H1 (cell line): Measurements from ENCODE around the gene GPR42. TPM values are rescaled to one million over a fixed set of nuclear protein-coding genes. Genes with fewer than 3 reads are reported as not detected.

Experiments used
- CTCF ChIA-PET: fragments of 300-600 bp; sonication (Branson Sonifier 250); formaldehyde crosslinking; loops from one replicate; lab custom pipeline; 2021; ENCODE audit not compliant: partially characterized antibody; lab: Charles Lee
- POLR2A ChIA-PET: fragments of 300-600 bp; sonication (Branson Sonifier 250); formaldehyde crosslinking; loops from one replicate; lab custom pipeline; 2021; ENCODE audit warnings: inconsistent platforms; ENCODE audit not compliant: partially characterized antibody; lab: Charles Lee
- DNase-seq, 2 experiments: peaks; one replicate each; pipeline versions ENCODE4 v3.0.0 to v3.0.0-alpha.2; 2010 to 2022; ENCODE audit warnings: low spot score in 2 of 2, low read depth in 1 of 2, mixed read lengths in 1 of 2
- FAIRE-seq: peaks from 2 replicates; lab custom pipeline; 2011; peaks lifted over from hg19 to GRCh38; lab: Jason Lieb, UNC
- H2AFZ ChIP-seq: 2 replicates; pipeline ENCODE4 v1.8.1; 2012; ENCODE audit warnings: low read length, inconsistent platforms
- H2AK5ac ChIP-seq: 2 replicates; pipeline ENCODE4 v1.6.1; 2013; ENCODE audit warnings: low read depth, low read length
- H2BK120ac ChIP-seq: replicated peaks from 2 replicates; pipeline ENCODE3; 2013; ENCODE audit warnings: low read depth, low read length, inconsistent platforms
- H2BK12ac ChIP-seq: 2 replicates; pipeline ENCODE4 v1.6.1; 2013; ENCODE audit warnings: low read depth, low read length
- H2BK15ac ChIP-seq: 2 replicates; pipeline ENCODE4 v1.6.1; 2013; ENCODE audit warnings: low read length
- H2BK20ac ChIP-seq: 2 replicates; pipeline ENCODE4 v1.6.1; 2013; ENCODE audit warnings: low read length
- H2BK5ac ChIP-seq: 2 replicates; pipeline ENCODE4 v1.6.1; 2013; ENCODE audit warnings: low read depth, low read length
- H3K14ac ChIP-seq: 2 replicates; pipeline ENCODE4 v1.6.1; 2013; ENCODE audit warnings: inconsistent platforms; ENCODE audit not compliant: insufficient read length
- H3K18ac ChIP-seq: 2 replicates; pipeline ENCODE4 v1.6.1; 2013; ENCODE audit warnings: low read length; ENCODE audit errors: extremely low read depth
- H3K23ac ChIP-seq: 2 replicates; pipeline ENCODE4 v1.6.1; 2013; ENCODE audit warnings: inconsistent platforms; ENCODE audit not compliant: insufficient read length
- H3K23me2 ChIP-seq: 2 replicates; pipeline ENCODE4 v1.6.1; 2013; ENCODE audit warnings: low read depth, low read length
- H3K27ac ChIP-seq: 2 replicates; pipeline ENCODE4 v1.6.1; 2011; ENCODE audit warnings: low read depth, low read length, inconsistent platforms
- H3K27me3 ChIP-seq, 4 experiments: replicated peaks in 1 of 4; 1 replicate in 1 of 4; 2 replicates in 3 of 4; pipeline versions ENCODE4 v1.6.1 to v1.8.1; 2011 to 2013; ENCODE audit warnings: low read length in 3 of 4, mild to moderate bottlenecking in 3 of 4, inconsistent platforms in 2 of 4, mixed read lengths in 2 of 4, moderate library complexity in 1 of 4; ENCODE audit not compliant: control insufficient read depth in 3 of 4, insufficient read depth in 3 of 4; ENCODE audit errors: extremely low read depth in 1 of 4
- H3K36me3 ChIP-seq, 4 experiments: 2 replicates each; pipeline versions ENCODE4 v1.6.1 to v1.8.1; 2011 to 2013; ENCODE audit warnings: mild to moderate bottlenecking in 4 of 4, low read length in 3 of 4, moderate library complexity in 2 of 4, control low read depth in 1 of 4, inconsistent platforms in 1 of 4; ENCODE audit not compliant: insufficient read depth in 4 of 4, control insufficient read depth in 2 of 4
- H3K4ac ChIP-seq: replicated peaks from 2 replicates; pipeline ENCODE3; 2013; ENCODE audit warnings: low read length, low read depth, mixed read lengths, inconsistent platforms; ENCODE audit not compliant: insufficient read length
- H3K4me1 ChIP-seq, 4 experiments: replicated peaks in 1 of 4; 1 replicate in 1 of 4; 2 replicates in 3 of 4; pipeline versions ENCODE4 v1.6.1 to v1.8.1; 2011 to 2013; ENCODE audit warnings: low read length in 3 of 4, inconsistent platforms in 2 of 4, mixed read lengths in 1 of 4; ENCODE audit not compliant: insufficient read depth in 4 of 4, control insufficient read depth in 3 of 4
- H3K4me2 ChIP-seq, 2 experiments: 2 replicates each; pipeline versions ENCODE4 v1.6.1 to v1.8.1; 2011 to 2013; ENCODE audit warnings: low read depth in 2 of 2, low read length in 2 of 2, control low read depth in 1 of 2, inconsistent platforms in 1 of 2, mild to moderate bottlenecking in 1 of 2; ENCODE audit not compliant: insufficient read depth in 1 of 2
- H3K4me3 ChIP-seq, 4 experiments: fragments of 200-600, 300-600 bp in 1 of 4; sonication (generic), shearing (Covaris generic), sonication (Bioruptor Twin) in 1 of 4; 2 replicates each; pipeline versions ENCODE4 v1.5.1 to v1.8.1; 2011 to 2016; ENCODE audit warnings: low read length in 4 of 4, low read depth in 3 of 4, control low read depth in 2 of 4, inconsistent platforms in 2 of 4, mild to moderate bottlenecking in 2 of 4, mixed read lengths in 1 of 4, moderate library complexity in 1 of 4; ENCODE audit not compliant: insufficient read depth in 2 of 4; ENCODE audit errors: extremely low read depth in 1 of 4
- H3K56ac ChIP-seq: replicated peaks from 2 replicates; pipeline ENCODE3; 2013; ENCODE audit warnings: low read depth, mild to moderate bottlenecking, mixed read lengths, low read length, inconsistent platforms; ENCODE audit not compliant: insufficient read length
- H3K79me1 ChIP-seq: 2 replicates; pipeline ENCODE4 v1.6.1; 2013; ENCODE audit warnings: low read depth, low read length, control low read depth
- H3K79me2 ChIP-seq, 2 experiments: 2 replicates each; pipeline versions ENCODE4 v1.6.1 to v1.8.1; 2012 to 2013; ENCODE audit warnings: low read length in 2 of 2, mild to moderate bottlenecking in 2 of 2, inconsistent platforms in 1 of 2; ENCODE audit not compliant: insufficient read depth in 2 of 2, control insufficient read depth in 1 of 2
- H3K9ac ChIP-seq, 4 experiments: replicated peaks in 1 of 4; 1 replicate in 1 of 4; 2 replicates in 3 of 4; pipeline versions ENCODE4 v1.6.1 to v1.8.1; 2011 to 2013; ENCODE audit warnings: low read depth in 3 of 4, low read length in 3 of 4, control low read depth in 2 of 4, mild to moderate bottlenecking in 2 of 4, moderate library complexity in 2 of 4, inconsistent platforms in 1 of 4; ENCODE audit errors: extremely low read depth in 1 of 4
- H3K9me3 ChIP-seq, 2 experiments: 2 replicates each; pipeline versions ENCODE4 v1.6.1 to v1.8.1; 2012 to 2013; ENCODE audit warnings: mild to moderate bottlenecking in 2 of 2, moderate library complexity in 2 of 2, control low read depth in 1 of 2, inconsistent platforms in 1 of 2, low read depth in 1 of 2, low read length in 1 of 2, mixed read lengths in 1 of 2; ENCODE audit not compliant: insufficient read depth in 2 of 2
- H4K20me1 ChIP-seq, 2 experiments: replicated peaks in 1 of 2; 2 replicates each; pipeline versions ENCODE3 to v1.8.1; 2011 to 2013; ENCODE audit warnings: inconsistent platforms in 2 of 2, low read length in 2 of 2, mild to moderate bottlenecking in 1 of 2; ENCODE audit not compliant: insufficient read depth in 2 of 2, control insufficient read depth in 1 of 2
- H4K5ac ChIP-seq: 2 replicates; pipeline ENCODE4 v1.6.1; 2013; ENCODE audit warnings: low read length, low read depth, mixed read lengths, inconsistent platforms; ENCODE audit not compliant: insufficient read length
- H4K8ac ChIP-seq: 2 replicates; pipeline ENCODE4 v1.8.0; 2013; ENCODE audit warnings: mild to moderate bottlenecking, moderate library complexity, low read length, inconsistent platforms; ENCODE audit not compliant: insufficient read depth; ENCODE audit errors: extremely low read depth
- H4K91ac ChIP-seq: replicated peaks from 2 replicates; pipeline ENCODE3; 2013; ENCODE audit warnings: low read length, mixed read lengths, inconsistent platforms; ENCODE audit not compliant: insufficient read length
- ASH2L ChIP-seq: fragments of 200-600, 300-600 bp; sonication (generic); IDR thresholded peaks from one replicate; pipeline ENCODE4 v1.7.1; 2017; ENCODE audit warnings: low read length
- CTCF ChIP-seq, 3 experiments: IDR thresholded peaks; 1 replicate in 2 of 3; 2 replicates in 1 of 3; pipeline versions ENCODE4 v1.5.1 to v1.6.1; 2011; ENCODE audit warnings: low read length in 3 of 3, mild to moderate bottlenecking in 3 of 3, inconsistent platforms in 2 of 3, low read depth in 1 of 3, moderate library complexity in 1 of 3; ENCODE audit not compliant: insufficient read depth in 1 of 3; ENCODE audit errors: control extremely low read depth in 1 of 3
- E2F6 ChIP-seq: IDR thresholded peaks from 2 replicates; pipeline ENCODE4 v1.6.1; 2012; ENCODE audit warnings: inconsistent platforms
- NANOG ChIP-seq: IDR thresholded peaks from 2 replicates; pipeline ENCODE4 v1.6.1; 2011; ENCODE audit warnings: low read length, low read depth, mild to moderate bottlenecking, inconsistent platforms; ENCODE audit not compliant: insufficient read depth, poor library complexity, severe bottlenecking
- SIRT6 ChIP-seq: IDR thresholded peaks from one replicate; pipeline ENCODE4 v1.7.1; 2012; ENCODE audit warnings: low read length, inconsistent platforms
- TAF7 ChIP-seq: optimal IDR thresholded peaks from 2 replicates; pipeline ENCODE3; 2011; ENCODE audit warnings: low read depth, mild to moderate bottlenecking, inconsistent platforms, low read length, moderate library complexity, borderline replicate concordance
- TEAD4 ChIP-seq: IDR thresholded peaks from 2 replicates; pipeline ENCODE4 v1.6.1; 2012; ENCODE audit warnings: low read depth, low read length, inconsistent platforms, mixed read lengths
- YY1 ChIP-seq: IDR thresholded peaks from 2 replicates; pipeline ENCODE4 v1.6.1; 2011; ENCODE audit warnings: low read depth, mild to moderate bottlenecking, low read length
- WGBS, 2 experiments: shearing (Covaris generic) in 1 of 2; methylation state at CpG; one replicate each; pipeline versions ENCODE4 v1.1.6 to v1.1.7; 2013 to 2015; ENCODE audit warnings: low lambda C conversion rate in 2 of 2, mixed read lengths in 2 of 2, inconsistent platforms in 1 of 2, low coverage in 1 of 2, missing lambda C conversion rate in 1 of 2; ENCODE audit not compliant: insufficient replicate concordance in 2 of 2, insufficient coverage in 1 of 2, insufficient read length in 1 of 2; ENCODE audit errors: extremely low coverage in 1 of 2, missing lambda C conversion rate in 1 of 2; 5-methylcytosine and 5-hydroxymethylcytosine counted together
- polyA plus RNA-seq, 7 experiments: library from polyadenylated mRNA; depleted of rRNA in 3 of 7; stranded (reverse) in 5 of 7; unstranded in 2 of 7; fragments of >200 nt in 5 of 7; fragments of 200-250 nt in 2 of 7; gene quantifications; 1 replicate in 5 of 7; 2 replicates in 1 of 7; 4 replicates in 1 of 7; pipeline versions ENCODE4 v1.2.1 to v1.2.3, GENCODE V29; 2011 to 2013; ENCODE audit warnings: missing spikeins in 2 of 7, mixed read lengths in 2 of 7
- total RNA-seq: library from RNA; stranded (reverse); fragmentation: NEBNext Ultra II Directional; extraction: Animal tissue kit (Norgen Biotek cat#: 25700); gene quantifications from 2 replicates; pipeline ENCODE4 v1.2.1, GENCODE V29; 2021

GPR42 gene
- total and polyA plus RNA-seq, 2 of the 8 experiments (the other 6 are each of a cell fraction or from before 2014, with no cell fraction given): not detected

GRCh38 chr19:35398570-35398969 lies 27.7 kb downstream of the GPR42 start:
- Histone ChIP-seq H2BK5ac (no peak overlapping the region), H2AK5ac (no peak overlapping the region), H3K9me3 (no peaks in the 10 kb centered on the region), H4K91ac (no peak overlapping the region), H3K79me1 (no peaks in the 10 kb centered on the region), H3K9ac (no peak overlapping the region), H3K14ac (no peak overlapping the region), H2BK12ac (no peak overlapping the region), H3K79me2 (no peaks in the 10 kb centered on the region), H3K27me3 (no peaks in the 10 kb centered on the region; a peak in 1 of 7 replicates), H4K20me1 (no peaks in the 10 kb centered on the region), H2BK120ac (no peak overlapping the region), H3K23me2 (no peaks in the 10 kb centered on the region), H2BK15ac (no peak overlapping the region), H3K4ac (no peak overlapping the region), H4K5ac (no peak overlapping the region), H3K18ac (no peak overlapping the region), H3K4me3 (no peak overlapping the region), H2BK20ac (no peak overlapping the region), H3K4me2 (no peak overlapping the region), H3K36me3 (no peaks in the 10 kb centered on the region; a peak in 1 of 8 replicates), H3K23ac (no peak overlapping the region), H3K27ac (no peak overlapping the region), H3K56ac (no peak overlapping the region), H2AFZ (no peak overlapping the region), H3K4me1 (no peaks in the 10 kb centered on the region), H4K8ac (no peak overlapping the region)
- ChIA-PET POLR2A (no interaction called here), CTCF (interaction anchor here (0.7 kb wide), 1 partner anchor 116 kb away, joined by 3 read pairs; the partner anchor contains the start of gene HAMP)
- DNase-seq: no peak
- WGBS, 2 experiments: 84% methylated on average over 12 of the region's 12 CpGs; no CpG with 5 or more reads in 1 of the 2 experiments
- TF ChIP-seq NANOG: no peak
- TF ChIP-seq TEAD4: no peak
- TF ChIP-seq ASH2L: no peak
- no peak for TF ChIP-seq CTCF (IDR thresholded peaks at IDR 0.05; ENCODE audit: control extremely low read depth in 1 of 3, insufficient read depth in 1 of 3, low read depth in 1 of 3, low read length in 3 of 3)
- no peak for TF ChIP-seq YY1
- no peak for TF ChIP-seq TAF7
- TF ChIP-seq E2F6: no peak
- no peak for TF ChIP-seq SIRT6
- FAIRE-seq: no peak
